ENCODE measurements around the gene EPHB1. TPM values are rescaled to one million over a fixed set of nuclear protein-coding genes. Genes with fewer than 3 reads are reported as not detected.

The EPHB1 gene
- total and polyA plus RNA-seq, 12 donors: 0.07 to 3.4 (median 1.6) TPM

DNA sequence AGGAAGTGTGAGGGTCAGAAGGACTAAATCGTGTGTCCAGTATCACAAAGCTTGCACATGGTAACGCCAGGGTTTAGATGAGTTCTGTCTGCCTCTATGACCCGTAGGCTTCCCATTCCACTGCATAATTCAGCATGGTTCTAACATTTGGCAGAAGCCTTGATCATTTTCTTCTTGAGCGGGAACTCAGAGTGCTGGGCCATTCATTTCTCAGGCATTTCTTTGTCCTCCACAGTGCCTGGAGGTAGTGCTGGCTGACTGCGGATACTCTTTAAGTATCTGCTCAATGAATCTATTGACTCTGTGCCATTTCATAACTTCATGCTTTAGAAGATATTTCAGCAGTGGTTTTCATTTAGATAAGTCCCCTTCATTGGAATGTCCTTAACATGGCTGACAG, 370.2 kb downstream of the EPHB1 start:
- 85 to 90% methylated on average over 5 of the region's 5 CpGs for WGBS, 2 donors
- DNase-seq (no peak), ATAC-seq (no peak)
- Histone ChIP-seq H3K36me3 (no peaks in the 10 kb centered on the region), H3K9me3 (no peaks in the 10 kb centered on the region), H3K4me3 (no peak overlapping the region), H3K27me3 (no peaks in the 10 kb centered on the region), H3K27ac (no peak overlapping the region), H3K4me1 (no peaks in the 10 kb centered on the region)
- intact Hi-C loops (cut with DNase I): no loop called here
- TF ChIP-seq, protein P1, sequence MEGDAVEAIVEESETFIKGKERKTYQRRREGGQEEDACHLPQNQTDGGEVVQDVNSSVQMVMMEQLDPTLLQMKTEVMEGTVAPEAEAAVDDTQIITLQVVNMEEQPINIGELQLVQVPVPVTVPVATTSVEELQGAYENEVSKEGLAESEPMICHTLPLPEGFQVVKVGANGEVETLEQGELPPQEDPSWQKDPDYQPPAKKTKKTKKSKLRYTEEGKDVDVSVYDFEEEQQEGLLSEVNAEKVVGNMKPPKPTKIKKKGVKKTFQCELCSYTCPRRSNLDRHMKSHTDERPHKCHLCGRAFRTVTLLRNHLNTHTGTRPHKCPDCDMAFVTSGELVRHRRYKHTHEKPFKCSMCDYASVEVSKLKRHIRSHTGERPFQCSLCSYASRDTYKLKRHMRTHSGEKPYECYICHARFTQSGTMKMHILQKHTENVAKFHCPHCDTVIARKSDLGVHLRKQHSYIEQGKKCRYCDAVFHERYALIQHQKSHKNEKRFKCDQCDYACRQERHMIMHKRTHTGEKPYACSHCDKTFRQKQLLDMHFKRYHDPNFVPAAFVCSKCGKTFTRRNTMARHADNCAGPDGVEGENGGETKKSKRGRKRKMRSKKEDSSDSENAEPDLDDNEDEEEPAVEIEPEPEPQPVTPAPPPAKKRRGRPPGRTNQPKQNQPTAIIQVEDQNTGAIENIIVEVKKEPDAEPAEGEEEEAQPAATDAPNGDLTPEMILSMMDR (IDR thresholded peaks at IDR 0.05): no peak

DNA sequence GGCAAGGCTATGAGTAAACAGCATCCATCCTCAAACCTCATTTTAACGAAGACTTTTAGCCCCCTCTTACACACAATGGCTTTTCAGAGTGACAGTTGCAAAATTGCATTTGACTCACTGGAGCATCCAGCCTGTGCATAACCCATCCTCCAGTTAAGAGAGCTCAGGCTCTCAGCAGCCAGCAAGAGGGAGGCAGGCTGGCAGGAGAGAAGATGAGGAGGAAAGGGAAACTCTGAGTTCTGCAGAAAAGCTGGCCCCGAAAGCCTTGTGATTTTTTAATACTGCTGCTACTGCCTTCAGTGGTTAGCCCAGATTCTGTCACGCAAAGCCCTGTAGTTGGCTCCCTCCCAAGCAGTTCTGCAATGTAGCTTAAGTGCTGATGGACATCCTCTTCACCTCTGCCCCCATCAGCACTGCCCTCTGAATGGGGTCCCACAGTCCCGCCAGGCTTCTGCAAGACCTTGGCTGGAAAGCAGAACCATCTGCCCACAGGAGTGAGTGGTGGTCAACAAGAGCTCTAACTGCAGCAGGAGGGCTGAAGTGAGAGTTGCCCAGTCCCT, 371.3 kb downstream of the EPHB1 start:
- no peak overlapping the region for H3K27ac ChIP-seq
- no peaks in the 10 kb centered on the region for H3K9me3 ChIP-seq
- H3K4me3 ChIP-seq: no peak overlapping the region
- TF ChIP-seq, protein P1 (IDR thresholded peaks at IDR 0.05): no peak
- no peaks in the 10 kb centered on the region for H3K4me1 ChIP-seq
- WGBS, 2 donors: 67 to 69% methylated on average over 4 of the region's 4 CpGs
- intact Hi-C loops (cut with DNase I): no loop called here
- no peaks in the 10 kb centered on the region for H3K27me3 ChIP-seq
- DNase-seq: no peak
- H3K36me3 ChIP-seq: no peaks in the 10 kb centered on the region
- no peak for ATAC-seq

DNA sequence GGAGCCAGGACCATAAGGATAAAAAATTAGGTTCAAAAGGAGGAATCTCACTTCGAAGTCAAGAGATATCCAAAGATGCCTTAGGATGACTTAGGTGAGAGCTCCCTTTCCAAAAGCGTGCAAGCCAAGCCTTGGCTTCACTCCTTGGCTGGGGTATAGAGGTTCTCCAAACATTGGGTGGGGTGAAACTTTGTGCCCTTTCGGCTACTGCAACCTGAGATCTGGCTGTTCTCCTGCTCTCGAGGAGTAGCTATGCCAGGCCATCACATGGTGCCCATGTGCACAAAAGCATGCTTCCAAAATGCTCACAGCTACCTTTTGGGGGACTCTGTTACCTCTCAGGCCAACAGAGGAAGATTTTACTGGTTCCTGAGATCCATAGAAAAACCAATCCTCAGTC, 373.8 kb downstream of the EPHB1 start:
- Histone ChIP-seq H3K27ac (no peak overlapping the region), H3K36me3 (no peaks in the 10 kb centered on the region), H3K27me3 (no peaks in the 10 kb centered on the region), H3K9me3 (no peaks in the 10 kb centered on the region), H3K4me1 (no peaks in the 10 kb centered on the region), H3K4me3 (no peak overlapping the region)
- intact Hi-C loops (cut with DNase I): no loop called here
- DNase-seq (no peak), ATAC-seq (no peak)
- TF ChIP-seq, protein P1 (IDR thresholded peaks at IDR 0.05): no peak
- WGBS, 2 donors: 90 to 95% methylated on average over 4 of the region's 4 CpGs

DNA sequence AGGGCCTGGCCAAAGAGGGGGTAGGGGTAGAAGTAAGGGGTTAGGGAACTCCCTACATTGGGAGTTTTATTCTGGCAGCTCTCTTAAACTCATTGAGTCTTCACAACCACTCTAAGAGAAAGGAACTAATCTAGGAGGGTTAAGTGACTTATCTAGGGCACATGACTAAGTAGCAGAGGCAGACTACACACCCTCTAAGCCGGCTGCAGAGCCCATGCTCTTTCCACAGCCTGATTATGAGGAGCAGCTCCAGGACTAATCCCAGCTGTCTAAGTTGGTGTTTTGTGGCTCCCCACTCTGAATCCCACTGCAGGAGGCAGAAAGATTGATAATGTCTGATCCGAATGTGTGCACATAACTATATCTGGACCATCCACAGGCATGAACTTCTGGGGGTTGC, 374.6 kb downstream of the EPHB1 start:
- H3K27me3 ChIP-seq: no peaks in the 10 kb centered on the region
- no peak for ATAC-seq
- TF ChIP-seq, protein P1 (IDR thresholded peaks at IDR 0.05): no peak
- H3K9me3 ChIP-seq: no peaks in the 10 kb centered on the region
- no peak overlapping the region for H3K27ac ChIP-seq
- H3K4me1 ChIP-seq: no peaks in the 10 kb centered on the region
- DNase-seq: no peak
- H3K4me3 ChIP-seq: no peak overlapping the region
- 64 to 66% methylated on average over 2 of the region's 2 CpGs for WGBS, 2 donors
- H3K36me3 ChIP-seq: no peaks in the 10 kb centered on the region
- intact Hi-C loops (cut with DNase I): no loop called here

All from heart right ventricle (tissue), 16 donors.